HK-2 (cell line): ENCODE data around the gene MLPH.

Source experiments
- DNase-seq: peaks from one replicate; pipeline ENCODE4 v3.0.0-alpha.2; 2018; ENCODE audit not compliant: unreplicated experiment

Gene MLPH

DNA sequence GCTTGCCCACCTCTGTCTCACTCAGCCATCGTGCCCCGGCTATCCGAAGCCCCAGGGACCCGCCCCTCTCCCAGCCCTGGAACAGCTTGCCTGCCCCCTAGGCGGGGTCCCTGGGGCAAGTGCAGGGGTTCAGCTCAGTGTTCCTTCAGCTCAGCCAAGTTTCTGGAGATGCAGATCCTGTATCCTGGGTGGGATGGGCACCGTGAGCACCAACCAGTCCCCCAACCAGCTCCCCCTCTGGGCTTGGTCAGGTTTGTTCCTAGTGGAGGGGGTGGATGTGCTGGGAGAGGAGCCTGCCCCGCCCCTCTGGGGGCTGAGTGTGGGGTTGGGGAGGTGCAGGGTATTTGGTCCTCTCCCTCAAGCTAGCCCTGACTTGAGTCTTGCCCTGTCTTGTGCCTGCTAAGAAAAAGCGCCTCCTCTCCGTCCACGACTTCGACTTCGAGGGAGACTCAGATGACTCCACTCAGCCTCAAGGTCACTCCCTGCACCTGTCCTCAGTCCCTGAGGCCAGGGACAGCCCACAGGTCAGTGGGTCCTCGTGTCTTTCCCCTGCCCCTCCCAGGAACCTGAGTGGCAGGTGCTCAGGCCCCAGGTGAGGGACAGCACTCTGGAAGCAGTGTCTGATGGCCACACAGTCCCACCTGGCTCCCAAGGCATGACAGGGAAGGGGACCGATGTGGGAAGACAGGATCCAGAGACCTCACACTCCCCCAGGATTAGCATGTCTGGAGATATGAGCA, 32.6 kb downstream of the MLPH start:
- no peak for DNase-seq

- no peak for DNase-seq
Observed at GRCh38 chr2:237520290-237520689, 33.2 kb downstream of the MLPH start.

DNA sequence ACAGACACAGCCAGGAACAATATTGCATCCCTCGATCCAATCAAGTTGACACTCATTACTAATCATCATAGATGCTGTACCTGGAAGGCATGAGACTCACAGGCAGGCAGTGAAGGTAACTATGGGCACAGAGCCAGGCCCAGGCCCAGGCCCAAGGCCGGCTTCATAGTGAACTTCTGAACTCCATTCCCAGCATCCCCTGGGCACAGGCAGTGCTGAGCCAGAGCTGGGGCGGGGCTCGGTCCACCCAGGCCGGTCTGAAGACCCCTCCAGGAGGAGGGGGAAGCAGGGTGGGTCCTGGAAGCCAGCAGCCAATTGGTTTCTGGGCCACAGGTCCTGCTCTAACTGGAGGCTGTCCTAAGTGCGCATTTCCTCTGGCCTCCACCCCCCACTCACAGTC, 37.6 kb downstream of the MLPH start:
- DNase-seq: no peak

- no peak for DNase-seq
Observed at GRCh38 chr2:237525559-237526157, 38.6 kb downstream of the MLPH start.

DNA sequence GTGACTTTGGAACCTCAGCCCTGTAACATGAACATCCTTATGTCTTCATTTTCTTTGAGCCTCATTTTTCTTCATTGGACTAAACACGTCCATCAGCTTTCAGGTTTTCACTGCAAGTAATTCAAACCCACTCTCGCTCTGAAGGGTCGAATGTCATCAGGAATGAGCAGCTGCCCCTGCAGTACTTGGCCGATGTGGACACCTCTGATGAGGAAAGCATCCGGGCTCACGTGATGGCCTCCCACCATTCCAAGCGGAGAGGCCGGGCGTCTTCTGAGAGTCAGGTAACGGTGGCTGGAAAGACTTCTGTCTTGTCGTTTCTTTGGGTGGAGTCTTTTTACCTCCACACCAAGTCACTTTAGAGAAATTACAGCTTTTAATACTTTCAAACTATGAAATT, 40.2 kb downstream of the MLPH start:
- no peak for DNase-seq

GRCh38 chr2:237527766-237528165, 40.7 kb downstream of the MLPH start:
- DNase-seq: no peak

DNA sequence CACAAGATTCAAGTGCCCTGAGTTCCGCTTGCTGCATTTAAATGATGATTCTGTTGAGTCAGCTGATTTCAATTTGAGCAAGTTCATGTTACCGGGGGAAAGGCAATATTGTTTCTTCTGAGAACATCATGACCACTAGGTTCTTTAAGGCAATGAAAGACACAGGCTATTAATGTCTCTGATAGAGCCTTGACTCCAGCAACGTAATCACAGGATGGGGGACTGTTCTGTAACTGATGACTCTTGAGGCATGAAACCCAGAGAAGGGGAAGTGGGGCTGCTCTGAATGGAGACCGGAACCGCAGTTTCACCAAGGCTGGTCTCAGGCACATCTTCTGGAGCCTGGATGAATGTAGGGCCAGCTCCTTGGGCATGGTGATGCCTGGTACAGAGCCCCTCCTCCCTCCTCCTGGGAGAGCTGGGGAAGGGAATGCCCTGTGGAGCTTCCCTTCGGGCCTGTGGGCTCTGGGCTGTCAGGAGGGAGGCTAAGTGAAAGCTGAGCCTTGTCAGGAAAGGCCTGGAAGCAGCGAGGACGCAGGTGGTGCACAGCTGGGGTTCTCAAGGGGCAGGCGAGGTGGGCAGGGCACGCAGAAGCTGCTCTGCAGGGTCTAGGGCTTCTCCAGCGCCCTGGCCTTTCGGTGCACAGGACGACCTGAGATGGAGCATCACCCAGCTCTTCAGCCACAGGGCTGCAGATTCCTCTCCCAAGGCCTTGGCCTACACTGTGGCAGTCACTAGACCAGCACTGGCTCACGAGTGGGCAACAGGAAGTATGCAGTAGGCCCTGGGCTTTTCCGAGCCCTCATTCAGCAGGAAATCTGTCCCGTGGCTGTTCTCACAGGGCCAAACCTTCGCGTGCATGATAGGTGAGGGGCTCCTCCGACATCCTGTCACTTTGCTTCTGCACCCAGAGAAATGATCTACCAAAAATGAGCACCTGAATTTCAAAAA, 42.7 kb downstream of the MLPH start:
- DNase-seq: no peak

DNA sequence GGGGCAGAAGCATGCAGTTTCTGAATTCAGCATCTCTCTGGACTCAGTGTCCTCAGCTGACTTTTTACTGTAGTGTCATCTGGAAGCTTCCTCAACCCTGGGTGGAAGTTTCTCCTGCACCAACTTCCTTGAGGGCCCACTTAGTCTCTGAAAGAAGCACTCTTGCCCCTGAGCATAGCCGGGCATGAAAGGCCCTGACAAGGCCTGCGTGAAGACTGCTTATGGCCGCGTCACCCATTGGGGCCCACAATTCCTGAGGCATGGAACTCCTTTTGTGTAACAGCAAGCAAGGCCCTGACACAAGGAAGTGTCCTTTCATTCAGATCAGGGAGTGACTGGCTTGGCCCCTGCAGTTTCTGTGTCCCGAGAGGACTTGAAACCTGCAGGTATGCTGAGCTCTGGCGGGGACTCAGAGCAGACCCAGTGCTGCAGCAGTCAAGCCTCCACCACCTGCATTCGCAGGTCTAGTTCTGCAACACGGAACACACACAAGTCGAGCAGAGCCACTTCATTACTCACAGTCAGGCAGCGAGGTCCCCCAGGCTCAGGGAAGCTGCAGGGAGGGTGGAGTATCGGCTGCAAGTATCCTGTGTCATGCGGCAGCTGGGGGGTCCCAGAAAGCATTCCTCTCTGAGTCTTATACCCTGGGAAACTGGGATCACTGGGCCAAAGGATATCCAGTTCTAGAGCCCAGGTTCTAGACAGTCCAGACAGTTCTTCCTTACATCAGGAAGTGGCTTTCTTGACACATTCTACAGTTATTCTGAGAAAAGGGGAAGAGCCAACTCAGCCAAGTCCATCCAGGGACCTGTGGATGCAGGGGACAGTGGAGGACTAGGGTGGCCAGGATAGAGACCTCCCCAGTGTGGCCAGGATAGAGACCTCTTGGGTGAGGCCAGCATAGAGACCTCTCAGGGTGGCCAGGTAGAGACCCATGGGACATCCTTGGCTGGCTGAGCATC, 43.7 kb downstream of the MLPH start:
- DNase-seq: no peak

- DNase-seq: no peak
Observed at GRCh38 chr2:237532160-237532559, 45.1 kb downstream of the MLPH start.

DNA sequence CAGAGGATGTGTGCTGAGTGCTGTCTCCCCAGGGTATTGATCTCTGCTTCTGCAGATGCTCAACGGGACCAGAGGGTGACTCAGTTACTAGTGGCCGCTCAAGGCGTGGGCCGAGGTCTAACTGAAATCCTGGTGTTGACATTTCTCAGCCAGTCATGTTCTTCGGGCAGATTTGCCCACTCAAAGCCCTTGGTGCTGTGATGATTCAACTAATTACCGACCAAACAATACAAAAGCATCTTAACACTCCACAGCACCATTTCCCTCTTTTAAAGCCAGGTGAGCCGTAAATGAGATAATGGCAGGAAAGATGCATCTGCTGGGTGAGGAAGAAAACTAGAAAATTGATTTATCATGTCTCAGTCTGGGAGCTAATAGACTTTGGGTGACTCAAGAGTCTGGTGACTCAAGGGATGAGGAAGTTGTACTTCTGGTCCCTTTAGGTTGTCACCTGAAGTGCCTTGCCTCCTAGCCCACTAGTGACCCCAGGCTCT, 46.7 kb downstream of the MLPH start:
- no peak for DNase-seq

DNA sequence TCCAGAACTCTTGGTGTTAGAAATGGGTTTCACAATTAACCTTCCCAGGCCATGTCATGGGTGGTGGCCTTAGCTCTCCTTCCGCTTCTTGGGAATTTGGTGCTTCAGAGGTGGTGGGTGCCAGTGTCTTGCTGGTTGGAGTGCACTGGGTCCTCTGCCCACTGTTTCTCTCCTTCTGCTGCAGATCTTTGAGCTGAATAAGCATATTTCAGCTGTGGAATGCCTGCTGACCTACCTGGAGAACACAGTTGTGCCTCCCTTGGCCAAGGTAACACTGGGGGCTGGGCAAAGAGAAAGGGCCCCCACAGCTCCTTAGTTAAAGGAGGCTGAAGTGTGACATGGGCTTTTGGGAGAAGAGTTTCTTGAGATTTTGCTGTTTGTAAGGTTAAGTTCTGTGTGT, 47.3 kb downstream of the MLPH start:
- no peak for DNase-seq

- DNase-seq: no peak
Observed at GRCh38 chr2:237535385-237536082, 48.5 kb downstream of the MLPH start.

GRCh38 chr2:237536083-237536415, 49.0 kb downstream of the MLPH start:
- DNase-seq: no peak

DNA sequence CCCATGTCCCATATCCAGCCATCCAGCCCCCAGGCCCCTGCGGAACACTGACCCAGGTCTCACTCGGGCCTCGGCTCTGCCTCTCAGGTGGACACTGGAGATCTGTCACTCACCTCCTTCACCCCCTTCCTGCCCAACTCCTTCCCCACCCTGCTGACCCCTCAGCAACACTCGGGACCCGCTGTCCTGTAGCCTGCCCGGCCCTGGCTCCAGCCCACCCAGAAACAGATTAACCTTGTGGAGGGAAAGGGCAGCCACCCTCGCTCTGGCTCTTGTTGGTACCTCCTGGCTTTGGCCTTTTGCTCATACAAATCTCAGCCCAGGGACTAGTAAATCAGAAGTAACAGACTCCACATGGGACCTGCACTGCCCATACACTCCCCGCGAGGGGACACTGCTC, 49.6 kb downstream of the MLPH start:
- no peak for DNase-seq

- DNase-seq: no peak
Observed at GRCh38 chr2:237538001-237538720, 51.1 kb downstream of the MLPH start.

- DNase-seq: no peak
Observed at GRCh38 chr2:237538901-237539300, 51.9 kb downstream of the MLPH start.

DNA sequence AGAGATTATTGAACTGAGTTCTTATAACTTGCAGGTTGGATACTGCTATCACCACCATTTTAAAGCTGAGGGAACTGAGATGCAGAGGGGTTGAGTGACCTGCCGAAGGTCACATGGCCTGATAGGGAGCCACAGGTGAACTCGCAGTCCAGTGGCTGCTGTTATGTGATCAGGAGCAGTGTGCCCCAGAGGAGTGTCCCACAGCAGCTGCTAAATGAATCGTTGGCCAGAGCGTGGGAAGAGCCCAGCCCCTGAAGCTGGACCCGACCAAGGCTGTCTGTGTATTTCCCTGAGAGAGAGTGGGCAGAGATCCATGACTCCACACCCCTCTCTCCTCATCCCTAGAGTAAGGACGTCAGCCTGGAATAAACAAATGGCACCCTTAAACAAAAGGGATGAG, 52.6 kb downstream of the MLPH start:
- no peak for DNase-seq

- DNase-seq: no peak
Observed at GRCh38 chr2:237540223-237540775, 53.2 kb downstream of the MLPH start.

DNA sequence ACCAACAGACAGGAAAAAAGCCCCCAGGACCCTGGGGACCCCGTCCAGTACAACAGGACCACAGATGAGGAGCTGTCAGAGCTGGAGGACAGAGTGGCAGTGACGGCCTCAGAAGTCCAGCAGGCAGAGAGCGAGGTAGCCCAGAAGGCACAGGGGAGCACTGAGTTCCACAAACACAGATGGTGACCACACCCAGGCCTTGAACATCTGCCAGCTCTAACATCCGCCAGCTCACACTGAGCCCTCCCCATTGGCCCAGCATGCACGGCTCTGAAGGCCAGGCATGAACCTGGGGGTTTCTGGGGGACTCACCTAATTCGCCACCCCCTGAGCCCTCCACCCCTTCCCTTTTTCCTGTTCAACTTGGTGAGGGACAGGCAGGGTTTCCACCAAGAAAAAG, 53.8 kb downstream of the MLPH start:
- DNase-seq: no peak

GRCh38 chr2:237541243-237541642, 54.2 kb downstream of the MLPH start:
- DNase-seq: no peak
